Medulla oblongata (tissue), 1 donor: ENCODE measurements around the gene CD300A.
A peak's percentile ranks its signal among the peaks of the same experiment; 100 is the strongest.
"Not testable (repeated sequence)": the region's sequence is repeated elsewhere in the genome, so short reads cannot be mapped to it uniquely, and the experiment has no call there.

Experiments used
- DNase-seq: peaks from one replicate; pipeline ENCODE4 v3.0.0-alpha.2; 2015; ENCODE audit errors: extremely low spot score

CD300A gene

DNA sequence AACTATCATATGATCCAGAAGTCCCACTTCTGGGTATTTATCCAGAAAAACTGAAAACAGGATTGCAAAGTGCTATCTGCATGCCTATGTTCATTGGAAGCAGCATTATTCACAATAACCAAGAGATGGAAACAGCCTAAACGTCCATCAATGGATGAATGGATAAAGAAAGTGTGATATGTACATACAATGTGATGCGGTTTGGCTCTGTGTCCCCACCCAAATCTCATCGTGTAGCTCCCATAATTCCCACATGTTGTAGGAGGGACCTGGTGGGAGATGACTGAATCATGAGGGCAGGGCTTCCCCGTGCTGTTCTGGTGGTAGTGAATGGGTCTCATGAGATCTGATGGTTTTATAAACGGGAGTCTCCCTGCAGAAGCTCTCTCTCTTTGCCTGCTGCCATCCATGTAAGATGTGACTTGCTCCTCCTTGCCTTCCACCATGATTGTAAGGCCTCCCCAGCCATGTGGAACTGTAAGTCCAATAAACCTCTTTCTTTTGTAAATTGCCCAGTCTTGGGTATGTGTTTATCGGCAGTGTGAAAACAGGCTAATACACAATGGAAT lies 52.1 kb downstream of the CD300A start:
- DNase-seq = not testable (repeated sequence)

DNA sequence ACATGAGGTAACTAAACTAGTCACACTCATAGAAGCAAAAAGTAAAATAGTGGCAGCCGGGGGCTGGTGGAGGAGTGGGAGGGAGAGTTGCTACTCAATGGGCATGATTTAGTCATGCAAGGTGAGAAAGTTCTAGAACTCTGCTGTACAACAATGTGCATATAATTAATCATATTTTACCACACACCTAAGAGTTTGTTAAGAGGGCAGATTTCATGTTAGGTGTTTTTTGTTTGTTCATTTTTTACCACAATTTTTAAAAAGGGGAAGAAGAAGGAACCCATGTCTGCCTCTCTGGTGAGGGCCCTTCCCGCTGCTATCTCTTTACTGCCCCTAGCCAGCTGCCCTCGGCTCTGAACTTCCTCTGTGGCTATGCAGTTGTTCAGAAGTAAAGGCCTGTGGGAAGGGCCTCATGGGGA lies 53.6 kb downstream of the CD300A start:
- peak; percentile 63 for DNase-seq

DNA sequence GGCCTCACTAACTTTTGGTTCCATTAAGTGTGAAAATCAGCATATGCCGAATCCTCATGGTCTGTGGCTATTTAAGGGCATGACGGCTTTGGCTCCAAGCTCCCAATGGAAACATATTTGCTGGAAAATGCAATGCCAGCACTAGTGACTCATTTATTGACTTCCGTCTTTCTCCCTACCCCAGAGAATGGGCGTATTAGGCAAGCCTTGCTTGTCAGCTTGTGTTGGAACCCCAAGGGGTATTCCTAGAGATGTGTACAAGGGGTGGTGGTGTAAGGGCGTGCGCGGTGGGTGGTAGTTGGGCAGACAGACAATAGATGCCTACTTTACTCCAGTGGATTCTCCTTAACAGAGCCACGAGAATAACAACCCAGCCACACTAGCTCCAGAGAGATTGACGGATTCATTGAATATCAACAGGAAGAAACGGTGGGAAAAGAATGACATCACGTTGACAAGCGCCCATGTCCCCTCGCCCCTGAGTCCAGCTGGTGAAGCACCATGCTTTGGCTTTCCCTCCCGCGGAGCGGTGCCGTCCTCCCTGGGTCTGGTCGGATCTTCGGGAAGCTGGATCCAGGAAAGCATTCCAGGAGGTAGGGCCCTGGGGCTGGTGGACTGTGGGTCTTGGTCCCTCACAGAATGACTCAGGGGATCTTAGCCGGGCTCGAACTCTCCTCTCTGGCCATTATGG lies 54.5 kb downstream of the CD300A start:
- peak; percentile 40 for DNase-seq

DNA sequence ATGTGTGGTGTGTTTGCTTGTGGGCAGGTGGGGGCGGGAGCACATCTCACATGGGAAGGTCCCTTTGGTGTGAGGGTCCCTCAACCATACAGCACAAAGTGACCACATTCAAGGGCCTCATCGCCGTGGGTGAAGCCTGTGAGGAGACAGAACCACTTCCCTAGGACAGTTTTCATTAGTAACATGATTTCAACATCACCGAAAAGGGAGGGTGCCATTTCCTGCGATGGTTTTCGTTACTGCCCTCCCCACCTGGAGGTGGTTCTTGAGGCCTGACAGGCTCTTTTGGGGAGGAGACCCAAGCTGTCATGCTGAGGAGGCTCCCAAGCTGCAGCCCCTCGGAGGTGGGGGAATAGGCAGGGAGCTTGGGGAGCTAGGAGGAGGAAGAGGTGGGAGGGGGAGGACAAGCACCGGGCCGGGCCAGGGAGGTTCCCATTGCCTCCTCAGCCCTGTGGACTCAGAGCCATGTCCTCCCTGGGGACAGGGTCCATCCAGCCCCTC lies 55.3 kb downstream of the CD300A start:
- peak; percentile 60 for DNase-seq

DNA sequence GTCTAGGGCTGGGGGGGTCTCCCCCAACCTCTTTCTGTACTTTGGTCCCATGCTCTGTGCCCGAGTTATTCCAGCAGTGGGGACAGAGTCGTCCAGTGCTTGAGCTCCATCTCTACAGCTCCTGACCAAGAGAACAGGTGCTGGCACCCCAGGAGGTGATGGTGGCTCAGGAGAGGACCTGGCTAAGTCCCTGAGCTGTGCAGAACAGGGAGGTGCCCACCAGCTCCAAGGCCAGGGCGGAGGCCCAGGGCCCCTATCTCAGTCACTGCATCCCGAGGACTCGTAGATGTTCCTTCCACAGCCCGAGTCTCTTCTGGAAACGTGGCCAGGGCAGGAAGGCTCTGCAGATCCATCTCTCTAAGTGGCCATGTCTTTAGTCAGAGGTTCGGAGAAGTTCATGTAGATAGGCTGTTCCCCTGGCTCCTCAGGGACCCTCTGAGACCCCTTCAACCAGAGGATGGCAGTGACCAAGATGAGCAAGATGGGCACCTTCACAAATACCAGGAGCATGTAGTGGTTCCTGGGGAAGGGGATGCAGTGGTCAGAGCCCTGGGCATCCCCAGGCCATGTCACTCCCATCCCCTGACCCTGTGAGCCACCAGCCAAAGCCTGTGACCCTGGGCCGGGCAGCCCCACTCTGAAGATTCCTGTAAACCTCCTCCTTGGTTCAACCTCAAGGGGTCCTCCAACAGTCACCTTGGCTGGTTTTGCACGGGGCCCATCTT lies 56.1 kb downstream of the CD300A start:
- DNase-seq = no peak

DNA sequence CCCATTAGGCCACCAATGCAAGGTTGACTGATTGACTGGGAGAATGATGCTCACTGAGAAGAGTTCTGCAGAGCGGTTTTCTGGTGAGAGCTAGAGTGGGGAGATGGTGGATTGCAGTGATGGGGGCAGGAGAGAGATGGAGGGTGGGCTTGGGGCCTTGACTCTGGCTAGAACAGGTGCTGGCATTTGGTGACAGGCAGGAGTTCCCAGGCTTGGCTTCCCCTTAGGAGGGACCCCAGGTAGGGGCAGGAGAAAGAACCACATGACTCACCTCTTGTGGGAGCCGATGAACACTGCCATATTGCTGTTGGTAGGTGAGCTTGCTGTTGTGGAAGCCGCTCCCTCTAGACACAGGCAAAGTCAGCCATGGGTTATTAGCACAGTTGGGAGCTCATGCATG lies 56.9 kb downstream of the CD300A start:
- DNase-seq = no peak

DNA sequence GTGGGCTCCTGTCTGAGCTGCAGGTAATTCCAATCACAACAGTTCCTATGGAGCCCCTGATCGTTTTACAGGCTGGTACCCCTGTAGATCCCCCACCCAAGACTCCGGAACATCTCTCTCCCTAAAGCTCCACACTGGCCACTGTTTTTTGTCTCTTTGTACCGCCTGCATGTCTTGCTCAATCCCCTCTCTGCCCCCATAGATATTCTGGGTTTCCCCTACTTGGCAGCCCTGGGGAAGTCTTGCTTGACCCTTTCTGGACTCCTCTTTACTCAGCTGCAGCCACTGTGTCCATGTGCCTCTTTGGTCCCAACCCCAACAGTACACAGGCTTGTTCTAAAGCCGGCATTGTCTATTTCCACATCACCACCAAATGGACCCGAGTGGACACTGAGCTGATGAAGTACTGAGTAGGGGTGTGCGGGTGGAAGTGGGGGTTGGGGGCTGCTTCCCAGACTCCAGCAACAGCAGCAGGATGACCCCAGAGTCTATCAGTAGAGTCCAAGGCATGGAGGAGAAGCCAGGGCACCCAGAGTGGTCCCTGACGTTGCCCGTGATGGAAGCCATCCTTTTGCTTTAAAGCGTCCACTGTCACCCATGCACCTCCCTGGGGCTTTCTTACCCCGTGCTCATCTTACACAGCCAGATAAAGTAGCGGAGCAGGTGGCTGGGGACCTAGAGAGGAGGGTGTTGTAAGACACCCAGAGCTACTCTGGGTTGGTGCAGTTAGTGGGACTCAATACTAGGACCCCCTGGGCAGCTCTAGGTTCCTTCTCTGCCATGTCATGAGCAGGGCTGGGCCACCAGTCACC lies 58.4 kb downstream of the CD300A start:
- DNase-seq = no peak

DNA sequence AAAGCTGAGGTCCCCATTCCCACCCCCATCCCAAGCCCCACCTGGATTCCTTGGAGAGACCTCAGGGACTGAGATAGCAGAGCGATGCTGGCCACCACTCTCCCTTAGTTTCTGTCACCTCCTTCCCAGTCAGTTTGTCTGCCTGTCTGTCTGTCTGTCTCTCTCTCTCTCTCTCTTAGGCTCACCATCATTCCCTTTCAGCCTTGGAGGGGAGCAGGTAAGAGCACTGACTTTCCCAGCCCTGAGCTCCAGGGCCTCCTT lies 59.0 kb downstream of the CD300A start:
- no peak for DNase-seq

DNA sequence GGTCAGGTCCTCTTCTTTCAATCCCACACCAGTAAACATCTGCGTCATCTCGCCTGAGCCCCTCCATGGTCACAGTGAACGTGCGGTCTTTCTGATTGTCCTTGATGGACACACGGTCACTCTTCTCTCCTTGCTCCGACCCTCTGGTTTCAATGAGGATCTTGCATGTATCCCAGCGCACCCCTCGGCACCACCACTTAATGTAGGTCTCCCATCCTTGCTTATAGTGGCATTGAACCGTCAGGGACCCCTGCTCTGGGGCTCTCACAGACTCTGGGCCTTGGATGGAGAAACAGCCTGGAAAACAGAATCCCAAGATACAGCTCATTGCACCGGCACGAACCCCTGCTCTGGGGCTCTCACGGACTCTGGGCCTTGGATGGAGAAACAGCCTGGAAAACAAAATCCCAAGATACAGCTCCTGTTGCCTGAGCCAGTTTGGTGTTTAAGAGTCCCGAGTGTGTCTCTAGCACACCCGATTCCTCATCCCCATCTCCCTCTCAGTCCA lies 59.4 kb downstream of the CD300A start:
- no peak for DNase-seq

DNA sequence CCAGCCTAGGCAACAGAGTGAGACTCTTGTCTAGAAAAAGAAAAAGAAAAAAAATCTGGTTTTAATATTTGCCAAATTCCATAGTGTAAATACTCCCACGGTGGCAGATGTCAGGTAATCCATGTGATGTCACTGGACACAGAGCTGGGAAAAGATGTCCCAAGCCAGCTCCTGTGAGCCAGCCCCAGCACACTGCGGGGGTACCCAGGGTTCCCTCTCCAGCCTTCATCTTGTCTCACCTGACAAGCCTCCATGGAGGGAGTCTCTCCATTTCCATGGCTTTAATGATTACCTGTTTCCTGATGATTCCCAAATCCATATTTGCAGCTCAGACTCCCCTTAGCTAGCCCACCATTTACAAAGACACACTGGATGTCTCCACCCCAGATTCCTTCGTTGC lies 60.2 kb downstream of the CD300A start:
- no peak for DNase-seq

DNA sequence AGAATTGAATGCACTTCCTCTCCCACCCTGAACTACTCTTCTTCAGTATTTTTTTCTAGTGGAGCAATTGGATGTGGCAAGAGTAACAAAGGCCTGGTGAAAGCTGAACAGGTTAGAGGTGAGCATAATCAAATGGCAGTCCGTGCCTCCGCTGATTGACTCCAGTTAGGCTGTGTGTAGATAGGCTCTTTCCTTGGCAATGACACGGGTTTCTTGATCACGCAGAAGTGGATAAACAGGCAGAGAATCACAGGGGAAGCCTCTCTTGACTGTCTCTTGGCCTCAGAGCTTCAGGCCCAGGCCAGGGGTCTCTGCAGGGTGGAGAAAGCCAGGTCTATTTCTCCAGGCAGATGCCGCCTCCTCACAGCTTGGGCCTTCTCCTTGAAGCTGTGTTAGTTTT lies 60.6 kb downstream of the CD300A start:
- DNase-seq = no peak

DNA sequence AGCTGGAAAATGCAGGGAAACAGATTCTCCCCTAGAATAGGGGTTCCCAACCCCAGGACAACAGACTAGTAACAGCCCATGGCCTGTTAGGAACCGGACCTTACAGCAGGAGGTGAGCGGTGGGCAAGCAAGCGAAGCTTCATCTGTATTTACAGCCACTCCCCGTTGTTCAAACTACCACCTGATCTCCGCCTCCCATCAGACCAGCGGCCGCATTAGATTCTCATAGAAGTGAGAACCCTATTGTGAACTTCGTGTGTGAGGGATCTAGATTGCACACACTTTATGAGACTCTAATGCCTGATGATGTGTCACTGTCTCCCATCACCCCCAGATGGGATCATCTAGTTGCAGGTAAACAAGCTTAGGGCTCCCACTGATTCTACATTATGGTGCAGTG lies 61.3 kb downstream of the CD300A start:
- DNase-seq = no peak

DNA sequence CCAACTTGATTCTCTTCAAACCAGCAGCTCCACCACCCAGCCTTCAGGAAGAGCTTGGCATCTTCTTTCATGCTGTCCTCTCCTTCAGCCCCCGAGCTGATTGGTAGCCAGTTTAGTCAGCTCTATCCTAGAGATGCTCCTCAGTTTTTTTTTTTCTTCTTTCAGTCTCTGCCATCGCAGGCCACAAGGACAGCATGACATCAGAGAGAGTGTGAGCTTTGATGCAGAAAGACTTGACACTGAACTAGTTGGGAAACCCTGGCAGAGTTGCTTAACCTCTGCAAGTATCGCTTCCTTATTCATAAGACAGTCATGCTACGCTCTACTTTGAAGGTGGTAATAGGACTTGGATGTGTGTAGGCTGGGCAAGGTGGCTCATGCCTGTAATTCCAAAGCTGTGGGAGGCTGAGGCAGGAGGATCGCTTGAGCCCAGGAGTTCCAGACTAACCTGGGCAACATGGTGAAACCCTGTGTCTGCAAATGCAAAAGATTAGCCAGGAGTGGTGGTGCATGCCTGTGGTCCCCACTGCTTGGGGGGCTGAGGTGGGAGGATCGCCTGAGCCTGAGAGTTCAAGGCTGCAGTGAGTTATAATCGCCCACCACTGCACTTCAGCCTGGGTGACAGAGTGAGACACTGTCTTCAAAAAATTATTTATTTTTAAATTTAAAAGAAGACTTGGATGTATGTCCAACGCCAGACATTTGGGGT lies 62.2 kb downstream of the CD300A start:
- peak; percentile 86 for DNase-seq

DNA sequence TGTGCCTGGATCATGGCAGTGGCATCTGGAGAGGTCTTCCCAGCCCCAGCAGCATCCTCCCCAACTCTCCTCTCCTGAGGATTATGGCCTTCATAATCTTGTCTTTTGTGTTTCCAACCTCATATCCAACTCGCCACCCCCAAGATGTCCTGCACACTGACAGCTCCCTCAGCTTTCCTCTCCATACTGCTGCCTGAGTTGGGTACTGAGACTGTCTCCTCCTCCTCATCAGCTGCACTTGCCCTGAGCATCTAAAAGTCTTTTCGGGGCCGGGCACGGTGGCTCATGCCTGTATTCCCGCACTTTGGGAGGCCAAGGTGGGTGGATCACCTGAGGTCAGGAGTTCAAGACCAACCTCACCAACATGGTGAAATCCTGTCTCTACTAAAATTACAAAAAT lies 62.8 kb downstream of the CD300A start:
- no peak for DNase-seq

DNA sequence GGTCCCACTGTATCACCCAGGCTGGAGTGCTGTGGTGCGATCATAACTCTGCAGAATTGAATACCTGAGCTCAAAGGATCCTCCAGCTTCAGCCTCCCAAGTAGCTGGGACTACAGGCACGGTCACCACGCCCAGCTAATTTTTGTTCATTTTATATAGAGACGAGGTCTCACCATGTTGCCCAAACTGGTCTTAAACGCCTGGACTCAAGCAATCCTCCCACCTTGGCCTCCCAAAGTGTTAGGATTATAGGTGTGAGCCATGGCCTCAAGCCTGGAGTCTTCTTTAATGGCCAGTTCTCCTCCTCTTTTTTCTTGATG lies 64.4 kb downstream of the CD300A start:
- no peak for DNase-seq

DNA sequence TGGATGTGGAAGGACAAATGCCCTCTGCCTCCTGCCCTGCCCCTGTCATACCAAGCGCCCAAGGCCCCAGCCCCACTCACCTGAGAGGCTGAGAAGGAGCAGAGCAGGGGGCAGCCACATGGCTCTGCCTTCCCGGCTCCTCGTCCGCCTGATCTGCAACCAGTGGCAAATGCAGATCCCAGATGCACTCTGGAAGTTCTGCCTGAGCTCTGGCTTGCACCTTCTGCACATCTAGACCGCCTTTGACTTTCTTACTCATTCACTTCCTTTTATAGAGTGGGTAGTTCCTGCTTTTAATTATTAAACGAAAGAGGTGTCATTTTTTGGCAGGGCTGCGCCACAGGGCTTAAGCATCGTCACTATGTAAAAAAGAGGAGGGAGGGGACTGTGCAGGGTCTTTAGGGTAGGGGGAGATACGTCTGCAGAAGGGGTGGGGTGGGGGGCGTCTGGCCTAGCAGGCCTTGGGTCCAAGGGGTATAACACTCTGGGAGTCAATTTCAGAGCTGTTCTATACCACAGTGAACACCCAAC lies 64.9 kb downstream of the CD300A start, which contains the start of gene CD300LB:
Gene CD300LB, minus strand, starts transcription at position 245 of the 531 bp plus-strand sequence. Its CDS starts 125 bp downstream, at position 120.
- DNase-seq = no peak

DNA sequence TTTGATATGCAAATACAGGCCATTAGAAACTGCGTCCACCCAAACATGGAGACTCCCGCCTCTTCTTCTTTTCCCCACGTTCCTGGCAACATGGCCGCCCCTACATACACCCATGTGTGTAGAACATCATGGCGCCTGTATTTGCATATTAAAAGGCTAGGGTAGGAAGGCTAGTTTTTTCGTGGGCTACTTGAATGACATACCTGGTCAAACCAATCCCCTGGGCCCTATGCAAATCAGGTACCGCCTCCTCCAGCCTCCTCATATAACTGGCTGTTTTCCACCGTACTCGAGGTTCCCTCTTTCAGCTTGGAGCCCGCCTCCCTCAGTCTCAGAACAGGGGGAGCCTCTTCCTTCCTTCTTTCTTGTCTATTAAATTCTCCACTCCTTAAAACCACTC lies 65.7 kb downstream of the CD300A start:
- DNase-seq = peak; percentile 86
